Left lung (tissue), 10 donors: ENCODE data around the gene SEL1L. TPM values are rescaled to one million over a fixed set of nuclear protein-coding genes. Genes with fewer than 3 reads are reported as not detected.

ENCODE experiments used
- ATAC-seq: fragments of 200-7000 bp; cut with Tn5 transposase; one replicate; pipeline ENCODE4 v1.9.1; 2020; ENCODE audit warnings: moderate library complexity
- DNase-seq, 4 donors: peaks; one replicate each; pipeline ENCODE4 v3.0.0-alpha.2; 2013 to 2020
- H3K27ac ChIP-seq, 2 donors: fragments of 200-600 bp; sonication (generic) in 1 of 2; one replicate each; pipeline versions ENCODE4 v1.5.0 to v1.8.0; 2020 to 2021
- H3K27me3 ChIP-seq, 2 donors: fragments of 200-600 bp; sonication (generic) in 1 of 2; one replicate each; pipeline versions ENCODE4 v1.5.0 to v1.8.0; 2020 to 2021
- H3K36me3 ChIP-seq, 2 donors: fragments of 200-600 bp; sonication (generic) in 1 of 2; one replicate each; pipeline versions ENCODE4 v1.5.0 to v1.8.0; 2020 to 2021
- H3K4me1 ChIP-seq, 2 donors: fragments of 200-600 bp; one replicate each; pipeline ENCODE4 v1.8.0; 2021
- H3K4me3 ChIP-seq, 2 donors: fragments of 200-600 bp; sonication (generic) in 1 of 2; one replicate each; pipeline versions ENCODE4 v1.5.0 to v1.8.0; 2020 to 2021; ENCODE audit warnings: mild to moderate bottlenecking in 1 of 2
- H3K9me3 ChIP-seq, 2 donors: fragments of 200-600 bp; sonication (generic) in 1 of 2; one replicate each; pipeline versions ENCODE4 v1.5.0 to v1.8.0; 2020 to 2021
- CTCF ChIP-seq, 2 donors: fragments of 200-600 bp; sonication (generic) in 1 of 2; IDR thresholded peaks; one replicate each; pipeline versions ENCODE4 v1.5.0 to v1.8.0; 2021; ENCODE audit warnings: antibody characterized with exemption in 2 of 2
- intact Hi-C, 2 donors: fragments of 100-400 bp; cut with DNase I; formaldehyde crosslinking; loops; one replicate each; pipeline versions ENCODE4 v1.11.2 to v1.14.2; 2022
- polyA plus RNA-seq, 6 donors: library from polyadenylated mRNA; unstranded; fragments of 120-200 nt; gene quantifications; one replicate each; pipeline ENCODE4 v1.2.1, GENCODE V29; 2013; ENCODE audit not compliant: insufficient read length in 6 of 6
- total RNA-seq, 2 donors: library from RNA; stranded (reverse); fragmentation: NEBNext Ultra II Directional; extraction: Animal tissue kit (Norgen Biotek cat#: 25700); gene quantifications; one replicate each; pipeline ENCODE4 v1.2.1, GENCODE V29; 2021
- donor health status: DM: no; HTN: yes; CAD: no.
- donor health status: DM: no; HTN: no; CAD: no.

Gene SEL1L
- total and polyA plus RNA-seq, 8 donors, result 57.7 to 112 (median 63.4) TPM

- H3K27me3 ChIP-seq, result peaks cover 0 to 28% of the 10 kb centered on the region in 2 donors
- TF ChIP-seq CTCF (IDR thresholded peaks at IDR 0.05), result no peak
- intact Hi-C loops, result loop anchor here in 1 of 2 donors (5.0 kb wide), 1 partner anchor 185 kb away; no protein-coding TSS in a partner anchor
- H3K4me3 ChIP-seq, result no peak overlapping the region
- ATAC-seq (peak; percentile 16), DNase-seq (peak in 2 of 4 donors; percentile 43 to 51)
- H3K4me1 ChIP-seq, result peaks cover 4 to 11% of the 10 kb centered on the region in 2 donors
- no peaks in the 10 kb centered on the region for H3K36me3 ChIP-seq
- H3K9me3 ChIP-seq, result no peaks in the 10 kb centered on the region
- no peak overlapping the region for H3K27ac ChIP-seq
These were observed 81.1 kb downstream of the SEL1L start for GRCh38 chr14:81452341-81453133.

- ATAC-seq (no peak), DNase-seq (no peak)
- no peak overlapping the region for H3K4me3 ChIP-seq
- no peak overlapping the region for H3K27ac ChIP-seq
- no peaks in the 10 kb centered on the region for H3K9me3 ChIP-seq
- H3K36me3 ChIP-seq, result no peaks in the 10 kb centered on the region
- peaks cover 4 to 11% of the 10 kb centered on the region in 2 donors for H3K4me1 ChIP-seq
- no peak for TF ChIP-seq CTCF (IDR thresholded peaks at IDR 0.05)
- peaks cover 0 to 30% of the 10 kb centered on the region in 2 donors for H3K27me3 ChIP-seq
- intact Hi-C loops, result loop anchor here in 1 of 2 donors (5.0 kb wide), 1 partner anchor 184 kb away; no protein-coding TSS in a partner anchor
These were observed 82.7 kb downstream of the SEL1L start for GRCh38 chr14:81450976-81451375.

- Histone ChIP-seq H3K9me3 (no peaks in the 10 kb centered on the region), H3K27me3 (peaks cover 0 to 32% of the 10 kb centered on the region in 2 donors), H3K36me3 (no peaks in the 10 kb centered on the region), H3K4me1 (peaks cover 4 to 11% of the 10 kb centered on the region in 2 donors), H3K27ac (no peak overlapping the region), H3K4me3 (no peak overlapping the region)
- intact Hi-C loops, result loop anchor here in 1 of 2 donors (5.0 kb wide), 1 partner anchor 183 kb away; no protein-coding TSS in a partner anchor
- peak; percentile 56 for ATAC-seq
- peak in 2 of 4 donors; percentile 32 to 41 for DNase-seq
- TF ChIP-seq CTCF (IDR thresholded peaks at IDR 0.05), result no peak
These were observed 83.5 kb downstream of the SEL1L start for GRCh38 chr14:81450100-81450531.

- no peak overlapping the region for H3K4me3 ChIP-seq
- H3K27me3 ChIP-seq, result peaks cover 0 to 38% of the 10 kb centered on the region in 2 donors
- no peak for DNase-seq
- ATAC-seq, result no peak
- no peak for TF ChIP-seq CTCF (IDR thresholded peaks at IDR 0.05)
- no peaks in the 10 kb centered on the region for H3K36me3 ChIP-seq
- H3K4me1 ChIP-seq, result peaks cover 4 to 11% of the 10 kb centered on the region in 2 donors
- no peaks in the 10 kb centered on the region for H3K9me3 ChIP-seq
- H3K27ac ChIP-seq, result no peak overlapping the region
- intact Hi-C loops, result no loop called here
These were observed 84.1 kb downstream of the SEL1L start for GRCh38 chr14:81449576-81449975.

- ATAC-seq (peak; percentile 34), DNase-seq (peak in 1 of 4 donors; percentile 35)
- no peak for TF ChIP-seq CTCF (IDR thresholded peaks at IDR 0.05)
- H3K27ac ChIP-seq, result no peak overlapping the region
- intact Hi-C loops, result no loop called here
- H3K36me3 ChIP-seq, result no peaks in the 10 kb centered on the region
- no peaks in the 10 kb centered on the region for H3K9me3 ChIP-seq
- peaks cover 4 to 11% of the 10 kb centered on the region in 2 donors for H3K4me1 ChIP-seq
- H3K4me3 ChIP-seq, result no peak overlapping the region
- peaks cover 0 to 39% of the 10 kb centered on the region in 2 donors for H3K27me3 ChIP-seq
These were observed 84.5 kb downstream of the SEL1L start for GRCh38 chr14:81449114-81449513.
